ENCODE results near the gene LTC4S.

The LTC4S gene

DNA sequence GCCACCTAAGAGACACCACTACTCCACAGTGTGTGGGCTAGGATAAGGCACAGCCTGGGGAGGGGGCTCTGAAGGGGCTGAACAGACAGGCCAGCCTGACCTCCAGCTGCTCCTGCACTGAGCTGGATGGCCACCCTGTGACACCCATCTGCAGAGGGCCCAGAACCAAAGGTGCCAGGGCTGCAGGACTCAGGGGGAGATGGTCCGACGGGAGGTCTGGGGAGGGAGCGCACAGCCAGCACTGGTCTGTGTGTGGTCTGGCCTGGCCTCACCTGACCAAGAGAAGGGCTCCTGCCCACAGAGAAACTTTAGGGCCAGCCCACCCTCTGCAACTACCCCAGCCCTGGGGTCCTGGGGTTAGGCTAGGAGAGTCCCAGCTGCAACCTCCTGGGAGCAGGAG lies 789 bp downstream of the LTC4S start:
- peak overlapping the region; percentile 66 for H3K4me3 ChIP-seq (ENCODE audit: low read depth, low read length)
- TF ChIP-seq, protein P1, sequence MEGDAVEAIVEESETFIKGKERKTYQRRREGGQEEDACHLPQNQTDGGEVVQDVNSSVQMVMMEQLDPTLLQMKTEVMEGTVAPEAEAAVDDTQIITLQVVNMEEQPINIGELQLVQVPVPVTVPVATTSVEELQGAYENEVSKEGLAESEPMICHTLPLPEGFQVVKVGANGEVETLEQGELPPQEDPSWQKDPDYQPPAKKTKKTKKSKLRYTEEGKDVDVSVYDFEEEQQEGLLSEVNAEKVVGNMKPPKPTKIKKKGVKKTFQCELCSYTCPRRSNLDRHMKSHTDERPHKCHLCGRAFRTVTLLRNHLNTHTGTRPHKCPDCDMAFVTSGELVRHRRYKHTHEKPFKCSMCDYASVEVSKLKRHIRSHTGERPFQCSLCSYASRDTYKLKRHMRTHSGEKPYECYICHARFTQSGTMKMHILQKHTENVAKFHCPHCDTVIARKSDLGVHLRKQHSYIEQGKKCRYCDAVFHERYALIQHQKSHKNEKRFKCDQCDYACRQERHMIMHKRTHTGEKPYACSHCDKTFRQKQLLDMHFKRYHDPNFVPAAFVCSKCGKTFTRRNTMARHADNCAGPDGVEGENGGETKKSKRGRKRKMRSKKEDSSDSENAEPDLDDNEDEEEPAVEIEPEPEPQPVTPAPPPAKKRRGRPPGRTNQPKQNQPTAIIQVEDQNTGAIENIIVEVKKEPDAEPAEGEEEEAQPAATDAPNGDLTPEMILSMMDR (IDR thresholded peaks at IDR 0.05; ENCODE audit: low read depth, low read length), result no peak
- TF ChIP-seq, protein P2, sequence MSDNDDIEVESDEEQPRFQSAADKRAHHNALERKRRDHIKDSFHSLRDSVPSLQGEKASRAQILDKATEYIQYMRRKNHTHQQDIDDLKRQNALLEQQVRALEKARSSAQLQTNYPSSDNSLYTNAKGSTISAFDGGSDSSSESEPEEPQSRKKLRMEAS (IDR thresholded peaks at IDR 0.05; ENCODE audit: low read depth, low read length), result no peak
- DNase-seq (ENCODE audit: low read depth), result no peak

DNA sequence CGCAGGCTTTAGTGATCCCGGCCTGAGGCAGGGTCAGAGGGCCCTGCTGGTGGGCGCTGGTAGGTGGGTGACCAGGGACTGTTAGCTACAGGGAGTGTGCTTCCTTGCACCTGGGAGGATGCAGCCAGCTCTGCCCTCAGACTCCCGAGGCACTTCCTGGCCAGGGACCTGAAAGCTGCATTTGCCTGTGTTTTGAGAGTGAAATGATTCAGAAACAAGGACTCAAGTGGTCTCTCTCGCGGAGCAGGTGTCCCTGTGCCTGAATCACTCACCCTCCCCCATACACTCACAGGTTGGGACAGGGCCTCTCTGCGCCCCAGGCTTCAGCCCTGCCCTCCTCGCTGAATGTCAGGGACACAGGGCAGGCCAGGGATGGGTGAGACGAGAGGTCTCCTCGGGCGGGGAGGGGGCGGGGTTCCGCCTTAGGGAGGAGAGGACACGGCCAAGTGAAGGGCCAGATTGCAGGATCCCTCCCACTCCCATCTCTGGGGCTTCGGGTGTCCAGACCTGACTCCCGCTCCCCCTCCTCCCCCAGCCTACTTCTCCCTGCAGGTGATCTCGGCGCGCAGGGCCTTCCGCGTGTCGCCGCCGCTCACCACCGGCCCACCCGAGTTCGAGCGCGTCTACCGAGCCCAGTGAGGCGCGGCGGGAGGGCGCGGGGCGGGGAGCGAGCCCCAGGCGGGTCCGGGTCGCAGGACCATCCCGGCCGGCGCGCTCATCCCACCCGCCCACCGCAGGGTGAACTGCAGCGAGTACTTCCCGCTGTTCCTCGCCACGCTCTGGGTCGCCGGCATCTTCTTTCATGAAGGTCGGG lies 1.5 kb downstream of the LTC4S start:
- DNase-seq (ENCODE audit: low read depth), result peak; percentile 48
- H3K4me3 ChIP-seq (ENCODE audit: low read depth, low read length), result peak overlapping the region; percentile 66
- no peak for TF ChIP-seq POLR2A (IDR thresholded peaks at IDR 0.05; ENCODE audit: extremely low read depth, insufficient read length)

DNA sequence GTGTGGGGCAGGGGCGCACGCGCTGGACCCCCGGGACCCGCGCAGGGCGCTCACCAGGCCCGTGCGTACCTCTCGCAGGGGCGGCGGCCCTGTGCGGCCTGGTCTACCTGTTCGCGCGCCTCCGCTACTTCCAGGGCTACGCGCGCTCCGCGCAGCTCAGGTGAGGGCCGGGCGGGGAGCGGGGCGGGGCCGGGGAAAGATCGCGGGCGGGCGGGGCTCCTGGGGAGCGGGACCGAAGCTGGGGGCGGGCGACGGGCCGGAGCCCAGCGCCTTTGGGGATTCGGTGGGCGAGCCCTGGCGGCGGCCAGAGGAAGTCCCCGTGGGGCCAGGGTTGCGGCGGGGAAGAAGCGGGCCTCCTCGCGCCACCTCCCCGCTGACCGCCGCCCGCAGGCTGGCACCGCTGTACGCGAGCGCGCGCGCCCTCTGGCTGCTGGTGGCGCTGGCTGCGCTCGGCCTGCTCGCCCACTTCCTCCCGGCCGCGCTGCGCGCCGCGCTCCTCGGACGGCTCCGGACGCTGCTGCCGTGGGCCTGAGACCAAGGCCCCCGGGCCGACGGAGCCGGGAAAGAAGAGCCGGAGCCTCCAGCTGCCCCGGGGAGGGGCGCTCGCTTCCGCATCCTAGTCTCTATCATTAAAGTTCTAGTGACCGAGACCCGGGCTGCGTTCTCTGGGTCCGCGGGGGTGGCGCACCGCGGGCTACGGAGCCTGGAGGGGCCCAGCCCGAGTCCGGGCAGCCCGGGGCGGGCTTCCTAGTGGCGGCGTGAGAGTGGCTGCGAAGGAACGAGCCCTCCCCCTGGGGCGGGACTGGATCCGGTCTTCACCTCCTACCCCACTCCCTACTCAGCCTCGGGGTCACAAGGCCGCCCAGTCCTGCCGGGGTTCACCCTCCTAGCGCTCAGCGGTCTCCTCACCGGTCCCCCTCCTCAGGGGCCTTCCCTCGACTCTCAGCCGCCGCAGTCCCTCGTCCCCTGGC lies 2.4 kb downstream of the LTC4S start:
- DNase-seq (ENCODE audit: low read depth), result peak; percentile 93
- peak overlapping the region; percentile 34 for H3K4me3 ChIP-seq (ENCODE audit: low read depth, low read length)
- TF ChIP-seq, protein P1 (IDR thresholded peaks at IDR 0.05; ENCODE audit: low read depth, low read length), result peak; percentile 8
- TF ChIP-seq MYC (IDR thresholded peaks at IDR 0.05; ENCODE audit: low read depth, low read length), result peak; percentile 47; the same call in 1 of the 2 replicates
- no peak for TF ChIP-seq POLR2A (IDR thresholded peaks at IDR 0.05; ENCODE audit: extremely low read depth, insufficient read length)

DNA sequence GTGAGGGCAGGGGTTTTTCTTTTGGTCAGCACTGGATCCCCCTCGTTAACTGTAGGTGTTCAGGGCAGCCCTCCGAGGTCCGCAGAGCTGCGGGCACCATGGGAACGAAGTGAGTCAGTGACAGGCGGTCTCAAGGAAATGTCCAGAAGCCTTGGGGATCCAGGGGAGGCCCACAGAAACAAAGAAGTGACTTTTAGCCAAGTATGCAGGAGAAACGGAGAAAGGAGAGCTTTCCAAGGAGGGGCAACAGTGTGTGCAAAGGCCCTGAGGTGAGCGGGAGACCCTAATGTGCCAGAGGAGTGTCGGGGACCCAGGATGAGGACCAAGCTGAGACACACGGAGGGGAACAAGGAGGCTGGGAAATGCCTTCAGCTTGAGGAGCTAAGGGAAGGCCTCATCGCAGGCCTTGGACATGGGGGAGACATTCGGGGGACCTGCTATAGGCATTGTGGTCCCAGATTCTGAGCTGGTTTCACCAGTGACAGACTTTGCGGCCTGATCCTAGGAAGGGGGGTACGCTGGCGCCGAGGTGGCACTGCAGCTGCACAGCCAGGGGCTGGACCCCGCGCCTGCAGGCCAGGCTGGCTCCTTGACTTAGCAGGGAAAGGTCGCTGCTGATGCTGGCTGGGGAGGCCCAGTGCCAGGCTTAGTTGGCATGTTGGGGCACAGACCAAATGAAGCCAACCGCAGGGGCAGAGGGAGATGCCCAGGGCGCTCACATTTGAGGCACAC lies 3.3 kb downstream of the LTC4S start:
- DNase-seq (ENCODE audit: low read depth), result no peak
- peak overlapping the region; percentile 21 for H3K4me3 ChIP-seq (ENCODE audit: low read depth, low read length)
- TF ChIP-seq, protein P1 (IDR thresholded peaks at IDR 0.05; ENCODE audit: low read depth, low read length), result no peak
- TF ChIP-seq, protein P2 (IDR thresholded peaks at IDR 0.05; ENCODE audit: low read depth, low read length), result no peak
- TF ChIP-seq POLR2A (IDR thresholded peaks at IDR 0.05; ENCODE audit: extremely low read depth, insufficient read length) (no peak), MYC (IDR thresholded peaks at IDR 0.05; ENCODE audit: low read depth, low read length) (no peak)

DNA sequence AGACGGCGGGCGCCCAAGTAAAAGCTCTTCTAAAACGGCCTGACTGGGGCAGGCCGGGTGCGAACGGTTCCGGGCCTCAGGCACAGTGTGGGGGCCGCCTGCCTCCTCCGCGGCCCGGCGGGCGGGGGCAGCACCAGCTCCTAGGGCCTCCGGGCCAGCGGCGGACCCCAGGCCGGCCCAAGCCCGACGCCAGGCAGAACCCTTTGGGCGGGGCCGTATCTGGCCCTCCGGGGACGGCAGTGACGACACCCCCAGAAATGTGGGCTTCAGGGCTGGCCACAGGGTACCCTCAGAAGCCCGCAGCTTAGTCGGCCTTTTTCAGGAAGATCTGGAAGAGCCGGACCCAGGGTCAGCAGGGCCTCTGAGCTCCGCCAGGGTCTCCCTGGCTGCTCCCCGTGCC lies 4.0 kb downstream of the LTC4S start:
- H3K4me3 ChIP-seq (ENCODE audit: low read depth, low read length), result no peak overlapping the region
- DNase-seq (ENCODE audit: low read depth), result no peak
- no peak for TF ChIP-seq MYC (IDR thresholded peaks at IDR 0.05; ENCODE audit: low read depth, low read length)
- TF ChIP-seq, protein P1 (IDR thresholded peaks at IDR 0.05; ENCODE audit: low read depth, low read length), result no peak
- TF ChIP-seq, protein P2 (IDR thresholded peaks at IDR 0.05; ENCODE audit: low read depth, low read length), result no peak
- no peak for TF ChIP-seq POLR2A (IDR thresholded peaks at IDR 0.05; ENCODE audit: extremely low read depth, insufficient read length)
